H1 (cell line): ENCODE measurements around the gene RAP1A.

Experiments
- EZH2 ChIP-seq: fragments of 200-600 bp; sonication (generic); IDR thresholded peaks from 2 replicates; pipeline ENCODE4 v1.7.1; 2012; ENCODE audit warnings: low read depth, mild to moderate bottlenecking, moderate library complexity, low read length, inconsistent platforms; ENCODE audit not compliant: severe bottlenecking
- YY1 ChIP-seq: IDR thresholded peaks from 2 replicates; pipeline ENCODE4 v1.6.1; 2011; ENCODE audit warnings: low read depth, mild to moderate bottlenecking, low read length
- TF ChIP-seq, protein P1 (sequence below), 3 experiments: IDR thresholded peaks; 1 replicate in 2 of 3; 2 replicates in 1 of 3; pipeline versions ENCODE4 v1.5.1 to v1.6.1; 2011; ENCODE audit warnings: low read length in 3 of 3, mild to moderate bottlenecking in 3 of 3, inconsistent platforms in 2 of 3, low read depth in 1 of 3, moderate library complexity in 1 of 3; ENCODE audit not compliant: insufficient read depth in 1 of 3; ENCODE audit errors: control extremely low read depth in 1 of 3

DNA sequence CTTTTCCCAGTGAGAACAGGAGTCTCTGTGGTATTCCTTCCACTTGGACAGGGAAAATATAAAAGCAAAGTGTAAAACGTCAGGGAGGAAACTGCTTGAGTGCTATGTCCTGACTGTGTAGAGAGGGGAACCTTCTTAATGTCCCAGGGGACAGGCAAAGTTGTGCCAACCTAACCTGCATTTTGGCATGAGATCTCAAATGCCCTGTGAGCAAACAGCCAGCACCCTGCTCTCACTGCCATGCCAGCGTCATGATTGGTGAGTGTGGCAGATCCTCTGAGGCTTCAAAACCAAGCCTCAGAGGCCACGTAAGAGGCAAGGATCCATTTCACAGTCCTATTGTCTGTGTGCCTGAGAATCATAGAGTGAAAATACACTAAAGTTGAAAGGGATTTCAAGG, 49.7 kb upstream of the RAP1A start:
- TF ChIP-seq, protein P1, sequence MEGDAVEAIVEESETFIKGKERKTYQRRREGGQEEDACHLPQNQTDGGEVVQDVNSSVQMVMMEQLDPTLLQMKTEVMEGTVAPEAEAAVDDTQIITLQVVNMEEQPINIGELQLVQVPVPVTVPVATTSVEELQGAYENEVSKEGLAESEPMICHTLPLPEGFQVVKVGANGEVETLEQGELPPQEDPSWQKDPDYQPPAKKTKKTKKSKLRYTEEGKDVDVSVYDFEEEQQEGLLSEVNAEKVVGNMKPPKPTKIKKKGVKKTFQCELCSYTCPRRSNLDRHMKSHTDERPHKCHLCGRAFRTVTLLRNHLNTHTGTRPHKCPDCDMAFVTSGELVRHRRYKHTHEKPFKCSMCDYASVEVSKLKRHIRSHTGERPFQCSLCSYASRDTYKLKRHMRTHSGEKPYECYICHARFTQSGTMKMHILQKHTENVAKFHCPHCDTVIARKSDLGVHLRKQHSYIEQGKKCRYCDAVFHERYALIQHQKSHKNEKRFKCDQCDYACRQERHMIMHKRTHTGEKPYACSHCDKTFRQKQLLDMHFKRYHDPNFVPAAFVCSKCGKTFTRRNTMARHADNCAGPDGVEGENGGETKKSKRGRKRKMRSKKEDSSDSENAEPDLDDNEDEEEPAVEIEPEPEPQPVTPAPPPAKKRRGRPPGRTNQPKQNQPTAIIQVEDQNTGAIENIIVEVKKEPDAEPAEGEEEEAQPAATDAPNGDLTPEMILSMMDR (IDR thresholded peaks at IDR 0.05; ENCODE audit: control extremely low read depth in 1 of 3, insufficient read depth in 1 of 3, low read depth in 1 of 3, low read length in 3 of 3): no peak
- TF ChIP-seq YY1: no peak
- TF ChIP-seq EZH2: no peak
